Activated T-helper 17 cell treated with anti-CD3 and anti-CD28 coated beads, Interleukin-2, amount 50 U/mL, for 72 hours (primary cell): ENCODE measurements around the gene NR0B2. TPM values are rescaled to one million over a fixed set of nuclear protein-coding genes. Genes with fewer than 3 reads are reported as not detected.
"Not testable (repeated sequence)": the region's sequence is repeated elsewhere in the genome, so short reads cannot be mapped to it uniquely, and the experiment has no call there.

ENCODE experiments used
- ATAC-seq: fragments of 150-1000 bp; cut with Tn5 transposase; replicated peaks from 2 replicates; pipeline ENCODE4 v1.10.0; 2021; ENCODE audit warnings: mild to moderate bottlenecking, moderate library complexity
- H3K27ac Mint-ChIP-seq: one replicate; pipeline ENCODE4 v1.8.0; 2022; ENCODE audit warnings: mixed read lengths
- H3K27me3 Mint-ChIP-seq: one replicate; pipeline ENCODE4 v1.8.0; 2022; ENCODE audit warnings: mixed read lengths
- H3K36me3 Mint-ChIP-seq: one replicate; pipeline ENCODE4 v1.8.0; 2022; ENCODE audit warnings: low read depth, mild to moderate bottlenecking, mixed read lengths
- H3K4me1 Mint-ChIP-seq: one replicate; pipeline ENCODE4 v1.8.0; 2022; ENCODE audit warnings: mixed read lengths
- H3K4me3 Mint-ChIP-seq: one replicate; pipeline ENCODE4 v1.8.0; 2022; ENCODE audit warnings: mild to moderate bottlenecking, mixed read lengths
- H3K9me3 Mint-ChIP-seq: one replicate; pipeline ENCODE4 v1.8.0; 2022; ENCODE audit warnings: mixed read lengths
- total RNA-seq, 2 donors: library from RNA; stranded (reverse); gene quantifications; one replicate each; pipeline ENCODE4 v1.2.3, GENCODE V29; 2022

Gene NR0B2, protein sequence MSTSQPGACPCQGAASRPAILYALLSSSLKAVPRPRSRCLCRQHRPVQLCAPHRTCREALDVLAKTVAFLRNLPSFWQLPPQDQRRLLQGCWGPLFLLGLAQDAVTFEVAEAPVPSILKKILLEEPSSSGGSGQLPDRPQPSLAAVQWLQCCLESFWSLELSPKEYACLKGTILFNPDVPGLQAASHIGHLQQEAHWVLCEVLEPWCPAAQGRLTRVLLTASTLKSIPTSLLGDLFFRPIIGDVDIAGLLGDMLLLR
- total RNA-seq: not detected

DNA sequence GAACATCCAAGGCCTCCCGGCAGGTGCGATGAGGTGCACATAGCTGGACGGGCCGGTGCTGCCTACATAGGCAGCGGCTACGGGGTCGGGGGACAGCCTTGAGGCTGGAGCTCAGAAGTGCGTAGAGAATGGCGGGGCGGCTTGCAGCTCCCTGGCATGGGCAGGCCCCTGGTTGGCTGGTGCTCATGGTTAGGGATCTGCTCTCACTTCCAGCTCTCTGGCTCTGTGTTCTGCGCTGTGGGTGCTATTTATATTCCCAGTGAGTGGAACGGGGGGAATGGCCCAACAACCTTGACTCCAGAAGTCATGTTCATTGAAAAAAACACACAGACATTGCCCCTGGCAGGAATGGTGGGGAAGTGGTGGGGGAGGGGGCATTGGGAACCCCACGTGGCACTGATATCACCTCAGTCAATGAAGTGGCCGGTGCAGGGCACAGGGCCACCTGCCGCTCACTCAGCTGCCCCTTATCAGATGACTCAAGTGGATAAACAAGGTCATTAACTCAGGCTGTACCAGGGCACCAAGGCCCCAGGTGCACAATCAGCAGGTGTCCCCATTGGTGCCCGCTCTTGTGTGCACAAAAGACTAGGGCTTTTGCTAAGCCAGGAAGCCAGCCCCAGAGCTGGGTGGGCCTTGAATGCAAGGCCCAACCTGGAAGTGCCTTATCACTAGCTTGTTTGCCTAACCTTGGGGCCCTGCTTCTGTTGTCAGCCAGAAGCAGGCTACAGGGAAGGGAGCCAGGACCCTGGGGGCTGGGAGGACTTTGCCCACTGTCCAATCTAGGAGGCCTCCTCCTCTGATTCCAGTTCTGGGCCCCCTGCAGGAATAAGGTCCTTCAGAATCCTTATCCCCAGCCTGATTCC is at the start of gene NR0B2:
NR0B2 (minus strand) TSS at position 222 of the 866 bp plus-strand sequence; CDS start at position 187, 35 bp downstream.
- ATAC-seq: no peak
- Mint-ChIP-seq H3K9me3 (no peaks in the 10 kb centered on the region), H3K4me3 (no peak within 1 kb of the TSS), H3K27ac (no peak within 1 kb of the TSS), H3K36me3 (no peaks in the 10 kb centered on the region), H3K4me1 (peaks cover 4% of the 10 kb centered on the region), H3K27me3 (peaks cover 4% of the 10 kb centered on the region)

DNA sequence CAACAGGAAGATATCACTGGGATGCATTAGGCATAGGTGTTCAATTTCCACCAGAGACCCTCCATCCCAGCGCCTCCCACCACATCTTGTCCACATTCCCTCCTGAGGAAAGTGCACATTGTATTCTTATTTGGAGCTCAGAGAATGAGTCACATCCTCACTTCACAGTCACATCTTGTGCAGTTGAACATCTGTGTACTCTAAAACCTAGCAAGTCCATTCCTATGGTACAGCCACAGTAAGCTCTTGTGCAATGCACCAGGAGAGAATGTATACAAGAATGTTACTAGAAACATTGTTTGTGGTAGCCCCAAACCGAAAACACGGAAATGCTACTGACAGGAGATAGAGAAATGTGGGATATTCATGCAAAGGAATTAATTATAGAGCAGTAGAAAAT is 48.1 kb upstream of the NR0B2 start:
- Mint-ChIP-seq H3K9me3 (no peaks in the 10 kb centered on the region), H3K27me3 (peaks cover 20% of the 10 kb centered on the region), H3K27ac (no peak overlapping the region), H3K36me3 (no peaks in the 10 kb centered on the region), H3K4me3 (no peak overlapping the region), H3K4me1 (peaks cover 5% of the 10 kb centered on the region)
- ATAC-seq: no peak

DNA sequence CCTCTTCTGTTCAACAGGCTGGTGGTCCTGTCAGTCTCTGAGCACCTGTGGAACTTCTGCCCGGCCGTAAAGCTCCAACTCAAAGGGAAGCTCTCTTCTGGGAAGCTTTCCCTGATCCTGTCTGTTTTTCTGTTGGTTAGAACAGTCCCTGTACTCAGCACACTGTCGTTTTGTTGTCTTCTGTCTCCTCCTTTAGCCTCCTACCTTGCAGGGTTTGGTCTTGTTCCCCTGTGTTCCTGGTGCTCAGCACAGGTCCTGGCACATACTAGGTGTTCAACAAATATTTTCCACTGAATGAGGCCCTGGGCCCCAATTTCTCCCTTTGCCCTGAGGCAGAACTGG is 46.8 kb upstream of the NR0B2 start:
- Mint-ChIP-seq H3K27ac (peak overlapping the region; percentile 80), H3K27me3 (peaks cover 14% of the 10 kb centered on the region), H3K9me3 (no peaks in the 10 kb centered on the region), H3K36me3 (no peaks in the 10 kb centered on the region), H3K4me1 (peaks cover 5% of the 10 kb centered on the region), H3K4me3 (peak overlapping the region; percentile 82)
- no peak for ATAC-seq

DNA sequence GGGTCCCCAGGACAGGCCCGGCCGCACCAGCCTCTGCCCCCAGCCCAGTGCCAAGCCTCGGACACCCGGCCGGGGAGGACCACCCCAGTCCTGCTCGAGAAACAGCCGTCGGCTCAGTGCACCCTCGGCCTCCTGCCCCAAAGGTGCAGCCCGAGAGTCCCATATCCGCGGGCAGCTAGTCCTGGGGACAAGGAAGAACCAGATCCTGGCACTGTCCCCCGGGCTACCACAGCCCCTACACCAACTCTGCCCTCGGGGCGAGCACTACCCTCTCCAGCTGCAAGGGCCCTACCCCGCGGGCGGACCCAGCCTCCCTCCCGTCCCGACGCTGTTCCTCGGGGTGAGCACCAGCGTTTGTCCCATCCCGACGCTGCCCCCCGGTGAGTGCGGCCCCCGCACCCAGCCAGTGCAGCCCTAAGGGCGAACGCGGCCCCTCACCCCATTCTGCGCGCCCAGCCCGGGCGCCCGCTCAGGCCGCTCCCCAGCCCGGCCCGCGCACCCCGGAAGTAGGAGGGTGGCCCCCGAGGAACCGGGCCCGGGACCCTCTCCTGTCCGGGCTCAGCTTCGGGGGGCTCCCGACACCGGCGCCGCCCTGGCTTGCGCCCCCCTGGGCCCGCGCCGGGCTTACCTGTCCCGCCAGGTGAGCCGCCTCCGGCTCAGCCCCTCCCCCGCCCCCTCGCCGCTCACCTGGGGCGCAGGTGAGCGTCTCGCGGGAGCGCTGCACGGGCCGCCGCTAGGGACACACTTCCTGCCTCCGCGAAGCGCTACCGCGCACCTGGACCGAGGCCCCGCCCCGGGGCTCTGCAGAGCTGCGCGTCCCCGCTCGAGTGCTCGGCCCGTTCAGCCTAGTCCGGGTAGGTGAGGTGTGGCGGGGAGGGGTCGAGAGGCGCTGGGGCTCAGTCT is 46.2 kb upstream of the NR0B2 start, which contains the start of gene KDF1:
KDF1 (minus strand) TSS at position 747 of the 903 bp plus-strand sequence. CDS start 8,088 bp downstream, outside the sequence.
- Mint-ChIP-seq H3K4me3 (peak within 1 kb of the TSS; percentile 82), H3K36me3 (no peaks in the 10 kb centered on the region), H3K4me1 (peaks cover 5% of the 10 kb centered on the region), H3K27ac (peak within 1 kb of the TSS; percentile 80), H3K9me3 (no peaks in the 10 kb centered on the region), H3K27me3 (peaks cover 14% of the 10 kb centered on the region)
- peak; percentile 82 for ATAC-seq

DNA sequence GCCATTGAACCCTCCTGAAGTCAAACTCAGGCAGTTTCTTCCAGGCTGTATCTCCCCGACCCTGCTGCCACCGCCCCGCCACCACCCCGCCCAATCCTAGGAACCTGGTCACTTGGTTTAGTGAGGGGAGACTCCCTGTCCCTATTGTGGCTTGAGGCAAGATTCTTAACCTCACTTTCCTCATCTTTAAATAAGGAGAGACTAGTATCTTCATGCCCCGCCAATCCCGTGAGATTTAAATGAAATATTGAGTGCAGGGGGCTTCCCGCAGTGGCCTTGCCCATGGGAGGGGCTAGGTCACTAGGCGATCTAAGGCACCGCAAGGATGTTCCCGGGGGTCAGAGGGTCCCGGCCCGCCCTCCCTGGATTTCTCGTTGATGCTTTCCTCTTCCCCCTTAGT is 45.5 kb upstream of the NR0B2 start:
- Mint-ChIP-seq H3K9me3 (no peaks in the 10 kb centered on the region), H3K27me3 (peaks cover 10% of the 10 kb centered on the region), H3K4me1 (peaks cover 5% of the 10 kb centered on the region), H3K27ac (no peak overlapping the region), H3K4me3 (no peak overlapping the region), H3K36me3 (no peaks in the 10 kb centered on the region)
- no peak for ATAC-seq

DNA sequence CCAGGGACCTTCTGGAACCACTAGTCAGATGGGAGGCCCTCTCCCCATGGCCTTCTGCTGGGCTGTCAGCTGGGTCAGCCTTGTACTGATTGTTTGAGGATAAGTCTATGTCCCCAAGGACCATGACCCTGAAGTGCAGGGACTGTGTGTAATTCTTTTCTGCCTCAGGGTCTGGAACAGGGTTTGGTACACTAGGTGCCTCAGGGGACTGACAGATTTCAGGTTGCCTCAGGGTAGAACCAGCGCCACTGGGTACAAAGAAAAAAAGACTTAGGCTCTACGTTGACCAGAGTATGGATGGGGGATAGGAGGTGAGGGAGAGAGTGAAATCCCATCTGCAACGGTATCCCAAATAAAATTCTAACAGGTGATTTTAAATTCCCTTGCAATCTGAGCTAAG is 43.5 kb upstream of the NR0B2 start:
- no peak overlapping the region for H3K27ac Mint-ChIP-seq
- H3K27me3 Mint-ChIP-seq: peaks cover 4% of the 10 kb centered on the region
- no peak for ATAC-seq
- no peaks in the 10 kb centered on the region for H3K9me3 Mint-ChIP-seq
- no peaks in the 10 kb centered on the region for H3K36me3 Mint-ChIP-seq
- no peak overlapping the region for H3K4me3 Mint-ChIP-seq
- H3K4me1 Mint-ChIP-seq: peaks cover 10% of the 10 kb centered on the region

DNA sequence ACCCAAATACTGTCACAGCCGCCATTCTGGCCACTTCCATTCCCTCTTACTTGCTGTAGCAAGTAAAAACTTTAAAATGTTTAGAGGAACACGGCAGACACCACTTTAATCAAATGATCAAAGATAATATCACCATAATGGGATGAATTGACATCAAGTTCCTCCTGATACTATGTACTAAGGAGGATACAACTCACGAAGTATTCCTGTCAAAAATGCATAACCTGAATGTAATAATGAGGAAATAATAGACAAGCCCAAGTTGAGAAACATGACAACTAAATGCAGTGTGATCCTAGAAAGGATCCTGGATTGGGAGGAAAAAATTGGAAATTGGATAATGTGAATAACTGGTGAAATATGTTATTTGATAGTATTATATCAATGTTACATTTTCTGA is 42.5 kb upstream of the NR0B2 start:
- H3K4me1 Mint-ChIP-seq: peaks cover 10% of the 10 kb centered on the region
- H3K4me3 Mint-ChIP-seq: no peak overlapping the region
- no peaks in the 10 kb centered on the region for H3K9me3 Mint-ChIP-seq
- H3K27ac Mint-ChIP-seq: no peak overlapping the region
- H3K27me3 Mint-ChIP-seq: peaks cover 4% of the 10 kb centered on the region
- ATAC-seq: no peak
- H3K36me3 Mint-ChIP-seq: no peaks in the 10 kb centered on the region

DNA sequence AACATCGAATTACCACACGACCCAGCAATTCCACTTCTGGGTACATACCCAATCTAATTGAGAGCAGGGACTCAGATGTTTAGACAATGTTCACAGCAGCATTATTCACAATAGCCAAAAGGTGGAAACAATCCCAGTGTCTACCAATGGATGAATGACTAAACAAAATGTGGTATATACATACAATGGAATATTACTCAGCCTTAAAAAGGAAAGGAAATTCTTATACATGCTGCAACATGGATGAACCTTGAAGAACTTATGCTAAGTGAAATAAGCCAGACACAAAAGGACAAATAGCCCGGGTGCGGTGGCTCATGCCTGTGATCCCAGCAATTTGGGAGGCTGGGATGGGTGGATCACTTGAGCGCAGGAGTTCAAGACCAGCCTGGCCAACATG is 39.6 kb upstream of the NR0B2 start:
- no peak for ATAC-seq
- Mint-ChIP-seq H3K4me1 (peaks cover 5% of the 10 kb centered on the region), H3K27me3 (no peaks in the 10 kb centered on the region), H3K27ac (no peak overlapping the region), H3K9me3 (no peaks in the 10 kb centered on the region), H3K36me3 (no peaks in the 10 kb centered on the region), H3K4me3 (no peak overlapping the region)

DNA sequence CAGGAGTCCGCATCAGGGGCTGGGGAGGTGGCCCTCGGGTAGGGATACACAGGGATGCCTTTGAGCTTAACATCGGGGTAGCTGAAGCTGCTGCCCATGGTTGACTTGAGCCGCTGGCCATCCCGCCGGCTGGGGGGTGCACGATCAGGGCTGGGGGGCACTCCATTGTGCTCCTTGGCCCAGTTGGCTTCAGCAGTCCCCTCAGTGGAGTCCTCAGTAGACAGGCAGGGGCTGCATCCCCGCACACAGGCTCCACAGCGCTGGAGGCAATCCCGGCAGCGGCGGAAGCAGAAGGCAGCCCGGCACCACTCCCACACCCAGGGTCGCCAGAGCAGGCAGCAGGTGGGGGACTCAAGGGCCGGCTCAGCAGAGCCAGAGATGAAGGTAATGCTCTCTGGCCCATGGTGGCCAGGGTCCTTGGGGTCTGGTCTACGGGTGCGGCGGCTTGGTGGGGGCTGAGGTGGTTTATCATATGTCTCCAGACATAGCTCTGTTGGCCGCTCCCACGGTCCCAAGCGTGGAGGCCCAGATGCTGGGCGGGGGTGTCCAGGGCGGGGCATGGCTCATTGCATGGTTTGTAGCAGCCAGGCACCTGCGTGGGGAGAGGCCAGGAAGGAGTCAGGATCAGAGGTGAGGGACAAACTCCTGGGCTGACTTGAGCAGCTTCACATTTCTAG is 38.2 kb upstream of the NR0B2 start:
- peaks cover 5% of the 10 kb centered on the region for H3K4me1 Mint-ChIP-seq
- H3K4me3 Mint-ChIP-seq: no peak overlapping the region
- H3K36me3 Mint-ChIP-seq: no peaks in the 10 kb centered on the region
- no peaks in the 10 kb centered on the region for H3K27me3 Mint-ChIP-seq
- no peak overlapping the region for H3K27ac Mint-ChIP-seq
- no peaks in the 10 kb centered on the region for H3K9me3 Mint-ChIP-seq
- ATAC-seq: no peak

DNA sequence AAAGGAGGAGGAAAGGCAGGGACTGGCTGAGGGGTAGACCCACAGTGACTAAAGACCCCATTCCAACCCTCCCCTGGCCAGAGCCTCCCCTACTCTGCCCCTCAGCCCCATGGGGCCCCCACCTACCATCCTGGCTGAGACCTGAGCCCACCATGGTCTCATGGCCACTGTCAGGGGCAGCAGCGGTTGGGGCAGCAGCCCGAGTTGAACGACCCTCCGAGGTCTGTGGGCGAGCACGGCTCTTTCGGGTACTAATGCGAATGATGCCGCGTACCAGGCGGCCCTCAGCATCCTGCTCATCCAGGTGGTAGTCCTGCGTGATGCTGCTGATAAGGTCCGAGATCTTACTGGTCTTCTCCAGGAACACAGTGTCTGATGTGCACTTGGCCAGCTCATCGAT is 37.4 kb upstream of the NR0B2 start:
- no peaks in the 10 kb centered on the region for H3K27me3 Mint-ChIP-seq
- peaks cover 7% of the 10 kb centered on the region for H3K36me3 Mint-ChIP-seq
- no peak for ATAC-seq
- H3K4me3 Mint-ChIP-seq: no peak overlapping the region
- H3K9me3 Mint-ChIP-seq: no peaks in the 10 kb centered on the region
- H3K27ac Mint-ChIP-seq: no peak overlapping the region
- H3K4me1 Mint-ChIP-seq: peaks cover 5% of the 10 kb centered on the region

DNA sequence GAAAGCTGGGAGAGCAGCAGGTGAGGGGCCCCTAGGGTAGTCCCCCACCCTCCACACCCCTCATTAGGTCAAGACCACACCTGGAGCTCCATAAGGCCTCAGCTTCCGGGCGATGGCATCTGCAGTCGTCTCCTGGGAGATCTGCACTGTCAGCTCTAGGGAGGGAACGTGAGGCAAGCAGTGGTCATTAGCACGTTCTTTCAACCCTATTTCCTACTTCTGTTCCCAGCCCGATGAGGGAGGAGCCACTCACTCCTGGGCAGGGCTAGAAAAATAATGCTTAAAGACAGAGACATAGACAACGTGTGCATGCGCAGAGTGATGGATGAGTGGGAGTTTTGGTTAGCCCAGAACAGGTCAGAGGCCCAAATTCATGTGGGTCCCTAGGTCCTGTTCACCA is 36.8 kb upstream of the NR0B2 start:
- Mint-ChIP-seq H3K9me3 (no peaks in the 10 kb centered on the region), H3K27me3 (no peaks in the 10 kb centered on the region), H3K4me1 (peaks cover 5% of the 10 kb centered on the region), H3K27ac (no peak overlapping the region), H3K4me3 (no peak overlapping the region), H3K36me3 (peaks cover 13% of the 10 kb centered on the region)
- no peak for ATAC-seq

DNA sequence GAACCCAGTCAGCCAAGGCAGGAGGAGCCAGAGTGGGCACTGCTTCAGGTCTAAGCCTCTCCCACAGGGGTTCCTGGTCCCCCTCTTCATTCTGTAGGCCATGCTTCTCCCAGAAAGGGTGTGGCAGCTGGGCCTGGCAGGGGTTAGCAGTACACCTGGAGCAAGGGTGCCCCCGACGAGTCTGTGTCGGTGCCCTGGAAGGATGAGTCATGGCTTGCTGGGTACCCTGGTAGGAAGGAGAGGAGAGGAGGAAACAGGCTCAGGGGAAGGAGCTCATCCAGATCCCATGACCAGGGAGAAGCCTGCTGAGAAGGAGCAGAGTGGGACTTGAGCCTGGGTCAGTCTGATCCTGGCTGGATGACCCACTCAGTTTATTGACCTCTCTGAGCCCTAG is 36.1 kb upstream of the NR0B2 start:
- Mint-ChIP-seq H3K27ac (peak overlapping the region; percentile 14), H3K27me3 (no peaks in the 10 kb centered on the region)
- ATAC-seq: no peak

DNA sequence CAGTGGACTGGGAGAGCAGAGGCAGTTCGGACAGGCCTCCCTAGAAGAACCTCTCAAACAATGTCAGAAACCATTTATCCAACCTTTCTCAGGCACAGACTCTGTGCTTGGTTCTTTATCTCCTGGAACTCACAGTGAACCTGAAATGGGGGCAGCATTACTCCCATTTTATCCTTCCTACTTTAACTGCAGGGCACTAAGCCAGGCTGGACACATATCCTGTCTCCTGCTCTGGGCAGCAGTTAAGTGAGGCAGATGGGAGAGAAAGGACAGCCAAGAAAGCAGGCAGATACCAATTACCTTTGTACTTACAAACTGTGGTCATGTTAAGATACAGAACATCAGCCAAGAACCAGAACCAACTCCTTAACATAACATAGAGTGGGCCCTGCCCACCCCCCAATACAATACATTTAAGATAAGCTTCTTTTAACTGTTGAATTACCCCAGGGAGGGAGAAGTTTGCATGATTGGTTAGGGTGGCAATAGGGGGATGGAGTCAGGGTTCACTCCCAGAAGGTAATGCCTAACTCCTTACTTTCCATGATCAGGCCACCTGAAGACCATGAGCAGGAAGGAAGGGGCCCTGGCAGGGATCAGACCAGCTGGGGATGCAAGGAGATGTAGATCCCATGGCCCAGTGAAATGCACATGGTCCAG is 35.6 kb upstream of the NR0B2 start:
- Mint-ChIP-seq H3K36me3 (peaks cover 25% of the 10 kb centered on the region), H3K9me3 (no peaks in the 10 kb centered on the region), H3K27me3 (no peaks in the 10 kb centered on the region), H3K4me3 (no peak overlapping the region), H3K4me1 (peaks cover 5% of the 10 kb centered on the region), H3K27ac (peak overlapping the region; percentile 14)
- no peak for ATAC-seq

More for the DNA sequence above, 36.1 kb upstream of the NR0B2 start:
- no peak overlapping the region for H3K4me3 Mint-ChIP-seq
- peaks cover 20% of the 10 kb centered on the region for H3K36me3 Mint-ChIP-seq
- H3K4me1 Mint-ChIP-seq: peaks cover 5% of the 10 kb centered on the region
- H3K9me3 Mint-ChIP-seq: no peaks in the 10 kb centered on the region

DNA sequence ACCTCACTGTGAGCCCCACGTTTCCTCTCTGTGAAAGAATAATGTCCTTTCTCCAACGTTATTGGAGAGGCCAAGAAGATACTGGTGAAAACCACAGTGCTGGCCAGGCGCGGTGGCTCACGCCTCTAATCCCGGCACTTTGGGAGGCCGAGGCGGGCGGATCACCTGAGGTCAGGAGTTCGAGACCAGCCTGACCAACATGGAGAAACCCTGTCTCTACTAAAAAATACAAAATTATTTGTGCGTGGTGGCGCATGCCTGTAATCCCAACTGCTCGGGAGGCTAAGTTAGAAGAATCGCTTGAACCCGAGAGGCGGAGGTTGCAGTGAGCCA is 34.9 kb upstream of the NR0B2 start:
- H3K4me1 Mint-ChIP-seq, ATAC-seq, H3K27ac Mint-ChIP-seq, H3K9me3 Mint-ChIP-seq, H3K4me3 Mint-ChIP-seq, H3K27me3 Mint-ChIP-seq: not testable (repeated sequence)
- peaks cover 32% of the 10 kb centered on the region for H3K36me3 Mint-ChIP-seq
